ENCODE results near the gene SULT1E1.

SULT1E1 gene

GRCh38 chr4:69816236-69816635 lies 43.7 kb downstream of the SULT1E1 start:
- H3K4me3 ChIP-seq (ENCODE audit: low read depth in 1 of 5, low read length in 5 of 5) = no peak overlapping the region
- no peaks in the 10 kb centered on the region for H3K36me3 ChIP-seq (ENCODE audit: control insufficient read depth in 5 of 5, insufficient read depth in 5 of 5, low read length in 5 of 5)
- no peaks in the 10 kb centered on the region for H3K4me1 ChIP-seq (ENCODE audit: control insufficient read depth in 5 of 5, insufficient read depth in 5 of 5, low read length in 5 of 5)
- no peaks in the 10 kb centered on the region for H3K9me3 ChIP-seq (ENCODE audit: control insufficient read depth in 5 of 5, low read length in 5 of 5)
- no peak overlapping the region for H3K27ac ChIP-seq (ENCODE audit: low read depth, low read length)
- no peaks in the 10 kb centered on the region for H3K27me3 ChIP-seq (ENCODE audit: control insufficient read depth in 5 of 5, insufficient read depth in 4 of 5, low read length in 5 of 5)
- no peak overlapping the region for H3K9ac ChIP-seq (ENCODE audit: low read length in 5 of 5)

- no peak overlapping the region for H3K4me3 ChIP-seq (ENCODE audit: low read depth in 1 of 5, low read length in 5 of 5)
- no peaks in the 10 kb centered on the region for H3K27me3 ChIP-seq (ENCODE audit: control insufficient read depth in 5 of 5, insufficient read depth in 4 of 5, low read length in 5 of 5)
- H3K9ac ChIP-seq (ENCODE audit: low read length in 5 of 5) = no peak overlapping the region
- no peaks in the 10 kb centered on the region for H3K36me3 ChIP-seq (ENCODE audit: control insufficient read depth in 5 of 5, insufficient read depth in 5 of 5, low read length in 5 of 5)
- H3K9me3 ChIP-seq (ENCODE audit: control insufficient read depth in 5 of 5, low read length in 5 of 5) = no peaks in the 10 kb centered on the region
- H3K27ac ChIP-seq (ENCODE audit: low read depth, low read length) = no peak overlapping the region
- no peaks in the 10 kb centered on the region for H3K4me1 ChIP-seq (ENCODE audit: control insufficient read depth in 5 of 5, insufficient read depth in 5 of 5, low read length in 5 of 5)
Measured at GRCh38 chr4:69813628-69814027, 46.3 kb downstream of the SULT1E1 start.

DNA sequence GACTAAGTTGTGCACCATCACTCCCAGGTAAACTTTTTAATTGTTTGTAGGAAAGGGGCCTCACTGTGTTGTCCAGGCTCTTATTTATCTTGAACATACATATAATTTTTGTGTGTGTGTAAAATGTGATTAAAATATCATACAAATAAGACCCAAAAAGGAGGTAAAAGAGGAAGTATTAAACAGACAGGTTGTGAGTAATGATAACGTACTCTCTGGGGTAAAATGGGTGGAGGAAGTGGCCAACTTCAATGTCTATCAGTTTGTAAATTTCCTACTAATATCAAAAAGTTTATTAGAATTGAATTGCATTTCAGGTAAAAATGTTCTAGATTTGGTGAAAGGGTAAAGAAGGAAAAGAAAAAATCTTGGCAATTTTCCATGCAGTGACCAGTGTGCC lies 48.8 kb downstream of the SULT1E1 start:
- Histone ChIP-seq H3K4me1 (ENCODE audit: control insufficient read depth in 5 of 5, insufficient read depth in 5 of 5, low read length in 5 of 5) (no peaks in the 10 kb centered on the region), H3K9ac (ENCODE audit: low read length in 5 of 5) (no peak overlapping the region), H3K4me3 (ENCODE audit: low read depth in 1 of 5, low read length in 5 of 5) (no peak overlapping the region), H3K27ac (ENCODE audit: low read depth, low read length) (no peak overlapping the region), H3K36me3 (ENCODE audit: control insufficient read depth in 5 of 5, insufficient read depth in 5 of 5, low read length in 5 of 5) (no peaks in the 10 kb centered on the region), H3K27me3 (ENCODE audit: control insufficient read depth in 5 of 5, insufficient read depth in 4 of 5, low read length in 5 of 5) (no peaks in the 10 kb centered on the region), H3K9me3 (ENCODE audit: control insufficient read depth in 5 of 5, low read length in 5 of 5) (no peaks in the 10 kb centered on the region)

DNA sequence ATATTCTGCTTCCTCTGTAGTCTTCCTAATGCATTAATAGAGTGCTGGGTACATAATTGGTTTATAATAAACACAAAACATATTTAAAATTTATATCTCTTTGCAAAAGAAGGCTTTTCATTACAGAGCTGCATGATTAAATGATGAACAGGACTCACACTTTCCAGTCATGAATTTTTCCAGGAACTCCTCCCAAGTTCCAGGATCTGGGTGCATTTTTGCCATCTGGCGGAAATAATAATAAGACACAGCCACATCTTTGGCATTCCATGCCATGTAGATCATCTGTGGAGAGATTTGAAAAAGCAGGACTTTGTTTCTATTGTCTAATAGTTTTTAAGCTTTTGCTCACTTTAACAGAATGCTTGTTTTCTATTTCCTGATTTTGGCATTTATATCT lies 59.3 kb downstream of the SULT1E1 start:
- Histone ChIP-seq H3K4me3 (ENCODE audit: low read depth in 1 of 5, low read length in 5 of 5) (no peak overlapping the region), H3K36me3 (ENCODE audit: control insufficient read depth in 5 of 5, insufficient read depth in 5 of 5, low read length in 5 of 5) (no peaks in the 10 kb centered on the region), H3K9ac (ENCODE audit: low read length in 5 of 5) (no peak overlapping the region), H3K9me3 (ENCODE audit: control insufficient read depth in 5 of 5, low read length in 5 of 5) (peaks cover 0 to 6% (median 0%) of the 10 kb centered on the region in 5 donors), H3K4me1 (ENCODE audit: control insufficient read depth in 5 of 5, insufficient read depth in 5 of 5, low read length in 5 of 5) (no peaks in the 10 kb centered on the region), H3K27me3 (ENCODE audit: control insufficient read depth in 5 of 5, insufficient read depth in 4 of 5, low read length in 5 of 5) (no peaks in the 10 kb centered on the region), H3K27ac (ENCODE audit: low read depth, low read length) (no peak overlapping the region)

DNA sequence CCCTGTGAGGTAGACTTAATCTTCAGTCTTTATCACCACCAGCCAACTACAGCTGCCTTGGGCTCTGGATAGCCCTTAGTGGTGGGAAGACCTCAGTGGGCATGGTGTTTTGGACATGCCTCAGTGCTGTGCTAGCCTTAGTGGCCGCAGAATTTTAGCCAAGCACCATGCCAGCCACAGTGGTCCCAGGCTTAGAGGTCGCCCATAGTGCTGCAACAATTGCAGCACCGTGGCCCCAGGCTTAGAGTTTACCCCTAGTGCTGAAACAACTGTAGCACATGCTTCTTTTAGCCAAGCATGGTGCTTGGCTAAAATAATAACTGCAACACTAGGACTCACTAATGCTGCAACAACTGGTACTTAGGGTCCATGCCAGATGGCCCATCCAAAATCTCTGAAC lies 60.6 kb downstream of the SULT1E1 start:
- Histone ChIP-seq H3K9ac (ENCODE audit: low read length in 5 of 5) (no peak overlapping the region), H3K4me1 (ENCODE audit: control insufficient read depth in 5 of 5, insufficient read depth in 5 of 5, low read length in 5 of 5) (no peaks in the 10 kb centered on the region), H3K9me3 (ENCODE audit: control insufficient read depth in 5 of 5, low read length in 5 of 5) (peaks cover 0 to 6% (median 0%) of the 10 kb centered on the region in 5 donors)

DNA sequence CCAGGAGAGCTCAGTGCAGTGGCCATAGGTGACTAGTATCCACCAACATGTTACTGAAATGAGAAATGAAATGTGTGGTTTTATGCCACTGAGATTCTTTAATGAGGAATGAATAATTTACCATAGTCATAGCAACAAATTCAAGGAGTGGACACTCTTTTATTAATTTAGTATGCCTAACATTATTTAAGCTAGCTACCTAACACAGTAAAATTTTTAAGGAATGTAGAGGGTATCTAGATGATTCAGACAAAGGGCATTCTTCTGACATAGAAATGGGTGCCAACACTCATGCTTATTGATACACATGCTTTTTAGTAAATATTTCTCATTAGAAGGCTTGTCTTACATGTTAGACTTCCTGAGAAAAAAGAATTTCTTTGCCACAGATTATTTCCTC lies 66.2 kb downstream of the SULT1E1 start:
- Histone ChIP-seq H3K36me3 (ENCODE audit: control insufficient read depth in 5 of 5, insufficient read depth in 5 of 5, low read length in 5 of 5) (no peaks in the 10 kb centered on the region), H3K27ac (ENCODE audit: low read depth, low read length) (no peak overlapping the region), H3K27me3 (ENCODE audit: control insufficient read depth in 5 of 5, insufficient read depth in 4 of 5, low read length in 5 of 5) (no peaks in the 10 kb centered on the region), H3K9me3 (ENCODE audit: control insufficient read depth in 5 of 5, low read length in 5 of 5) (no peaks in the 10 kb centered on the region), H3K4me3 (ENCODE audit: low read depth in 1 of 5, low read length in 5 of 5) (no peak overlapping the region), H3K4me1 (ENCODE audit: control insufficient read depth in 5 of 5, insufficient read depth in 5 of 5, low read length in 5 of 5) (no peaks in the 10 kb centered on the region), H3K9ac (ENCODE audit: low read length in 5 of 5) (no peak overlapping the region)

More for the DNA sequence above, 60.6 kb downstream of the SULT1E1 start:
- Histone ChIP-seq H3K27ac (ENCODE audit: low read depth, low read length) (no peak overlapping the region), H3K4me3 (ENCODE audit: low read depth in 1 of 5, low read length in 5 of 5) (no peak overlapping the region), H3K36me3 (ENCODE audit: control insufficient read depth in 5 of 5, insufficient read depth in 5 of 5, low read length in 5 of 5) (no peaks in the 10 kb centered on the region), H3K27me3 (ENCODE audit: control insufficient read depth in 5 of 5, insufficient read depth in 4 of 5, low read length in 5 of 5) (no peaks in the 10 kb centered on the region)

Data from subcutaneous abdominal adipose tissue (tissue), 5 donors.